Neural cell (in vitro differentiated cells): ENCODE results near the gene GNA12. TPM values are rescaled to one million over a fixed set of nuclear protein-coding genes. Genes with fewer than 3 reads are reported as not detected.

Source experiments
- H2AFZ ChIP-seq: fragments of 200-600, 300-800 bp; sonication (generic), shearing (Covaris generic); 2 replicates; pipeline ENCODE4 v1.6.0; 2014; ENCODE audit warnings: low read depth, mild to moderate bottlenecking, antibody characterized with exemption, low read length, moderate library complexity
- H3F3A ChIP-seq: fragments of 200-600 bp; shearing (Covaris generic); 2 replicates; pipeline ENCODE4 v1.6.1; 2016; ENCODE audit warnings: mild to moderate bottlenecking, moderate library complexity, mixed read lengths, antibody characterized with exemption, low read length; ENCODE audit not compliant: insufficient read depth, poor library complexity, severe bottlenecking
- H3K27ac ChIP-seq: fragments of 200-600, 300-800 bp; sonication (generic), shearing (Covaris generic); 2 replicates; pipeline ENCODE4 v1.5.1; 2014; ENCODE audit warnings: mild to moderate bottlenecking, low read length, moderate library complexity
- H3K27me3 ChIP-seq: fragments of 300-800, 200-600 bp; sonication (generic), shearing (Covaris generic); 2 replicates; pipeline ENCODE4 v1.6.0; 2014; ENCODE audit warnings: mild to moderate bottlenecking, low read depth, low read length, moderate library complexity; ENCODE audit not compliant: insufficient read depth
- H3K36me3 ChIP-seq: fragments of 300-800, 200-600 bp; sonication (generic), shearing (Covaris generic); 2 replicates; pipeline ENCODE4 v1.5.1; 2014; ENCODE audit warnings: mild to moderate bottlenecking, antibody characterized with exemption, low read length, moderate library complexity; ENCODE audit not compliant: insufficient read depth
- H3K4me2 ChIP-seq: fragments of 300-800, 200-600 bp; sonication (generic), shearing (Covaris generic); 2 replicates; pipeline ENCODE4 v1.6.0; 2014; ENCODE audit warnings: mild to moderate bottlenecking, low read length
- H3K4me3 ChIP-seq: fragments of 300-800, 200-600 bp; sonication (generic), shearing (Covaris generic); 2 replicates; pipeline ENCODE4 v1.5.1; 2014; ENCODE audit warnings: mild to moderate bottlenecking, low read length, moderate library complexity
- H3K79me2 ChIP-seq: fragments of 200-600 bp; shearing (Covaris generic); replicated peaks from 2 replicates; pipeline ENCODE4 v1.6.0; 2014; ENCODE audit warnings: mild to moderate bottlenecking, low read length, moderate library complexity; ENCODE audit not compliant: insufficient read depth
- H3K9ac ChIP-seq: fragments of 300-800, 200-600 bp; sonication (generic), shearing (Covaris generic); 2 replicates; pipeline ENCODE4 v1.6.1; 2016; ENCODE audit warnings: mild to moderate bottlenecking, low read length, mixed read lengths
- H3K9me2 ChIP-seq: fragments of 200-600 bp; shearing (Covaris generic); 2 replicates; pipeline ENCODE4 v1.6.1; 2016; ENCODE audit warnings: mild to moderate bottlenecking, low read length, mixed read lengths; ENCODE audit not compliant: insufficient read depth
- H3K9me3 ChIP-seq: fragments of 200-600, 300-800 bp; sonication (generic), shearing (Covaris generic); 2 replicates; pipeline ENCODE4 v1.6.1; 2016; ENCODE audit warnings: mild to moderate bottlenecking, mixed run types, low read length, moderate library complexity, mixed read lengths
- H4K20me1 ChIP-seq: fragments of 200-600 bp; shearing (Covaris generic); 2 replicates; pipeline ENCODE4 v1.6.1; 2016; ENCODE audit warnings: mild to moderate bottlenecking, mixed run types; ENCODE audit not compliant: insufficient read depth
- CTCF ChIP-seq: fragments of 450-650 bp; IDR thresholded peaks from 2 replicates; pipeline ENCODE4 v1.5.1; 2014; ENCODE audit warnings: antibody characterized with exemption, mild to moderate bottlenecking, moderate library complexity; ENCODE audit not compliant: poor library complexity, severe bottlenecking
- EP300 ChIP-seq: fragments of 450-650 bp; conservative IDR thresholded peaks from 2 replicates; pipeline ENCODE4 v1.6.1; 2014; ENCODE audit warnings: antibody characterized with exemption, mild to moderate bottlenecking, moderate library complexity; ENCODE audit not compliant: poor library complexity, severe bottlenecking
- EZH2 ChIP-seq: fragments of 200-600, 300-800 bp; shearing (Covaris generic), sonication (generic); IDR thresholded peaks from 2 replicates; pipeline ENCODE4 v1.6.1; 2014; ENCODE audit warnings: antibody characterized with exemption, low read length, borderline replicate concordance, mild to moderate bottlenecking; ENCODE audit not compliant: insufficient read depth, poor library complexity, severe bottlenecking
- MXI1 ChIP-seq: fragments of 450-650 bp; conservative IDR thresholded peaks from 2 replicates; pipeline ENCODE4 v1.6.1; 2014; ENCODE audit warnings: antibody characterized with exemption, mild to moderate bottlenecking; ENCODE audit not compliant: poor library complexity, severe bottlenecking
- POLR2AphosphoS5 ChIP-seq: IDR thresholded peaks from 2 replicates; pipeline ENCODE4 v1.6.1; 2012
- RAD21 ChIP-seq: fragments of 450-650 bp; conservative IDR thresholded peaks from 2 replicates; pipeline ENCODE4 v1.6.1; 2014; ENCODE audit warnings: antibody characterized with exemption, mild to moderate bottlenecking, moderate library complexity
- REST ChIP-seq: IDR thresholded peaks from 2 replicates; pipeline ENCODE4 v1.6.1; 2012; ENCODE audit warnings: borderline replicate concordance
- SMC3 ChIP-seq: fragments of 450-650 bp; conservative IDR thresholded peaks from 2 replicates; pipeline ENCODE4 v1.6.1; 2014; ENCODE audit warnings: antibody characterized with exemption, mild to moderate bottlenecking, moderate library complexity; ENCODE audit not compliant: poor library complexity
- TAF1 ChIP-seq: IDR thresholded peaks from 2 replicates; pipeline ENCODE4 v1.6.1; 2012; ENCODE audit warnings: low read depth
- polyA plus RNA-seq: library from polyadenylated mRNA; depleted of rRNA; stranded (reverse); fragments of >200 nt; gene quantifications from 2 replicates; pipeline ENCODE4 v1.2.3, GENCODE V29; 2014

The GNA12 gene
- polyA plus RNA-seq, 1 donor from 2014 or later = 15.5 TPM

GRCh38 chr7:2763597-2763996, 80.5 kb downstream of the GNA12 start:
- Histone ChIP-seq H3K9me2 (no peaks in the 10 kb centered on the region), H3F3A (no peaks in the 10 kb centered on the region), H3K4me2 (no peak overlapping the region), H3K36me3 (no peaks in the 10 kb centered on the region), H2AFZ (no peak overlapping the region), H3K4me3 (no peak overlapping the region), H3K79me2 (no peaks in the 10 kb centered on the region), H3K27ac (no peak overlapping the region), H3K27me3 (no peaks in the 10 kb centered on the region), H4K20me1 (no peaks in the 10 kb centered on the region), H3K9ac (no peak overlapping the region), H3K9me3 (no peaks in the 10 kb centered on the region)
- TF ChIP-seq POLR2AphosphoS5 (no peak), SMC3 (no peak), RAD21 (no peak), REST (no peak), TAF1 (no peak), CTCF (no peak), EZH2 (no peak), EP300 (no peak), MXI1 (no peak)

- no peak overlapping the region for H3K27ac ChIP-seq
- no peaks in the 10 kb centered on the region for H3K27me3 ChIP-seq
- no peak overlapping the region for H2AFZ ChIP-seq
- no peak overlapping the region for H3K9ac ChIP-seq
- no peaks in the 10 kb centered on the region for H4K20me1 ChIP-seq
- no peaks in the 10 kb centered on the region for H3F3A ChIP-seq
- TF ChIP-seq MXI1 (no peak), SMC3 (no peak), CTCF (no peak), POLR2AphosphoS5 (no peak), REST (no peak), RAD21 (no peak), TAF1 (no peak), EP300 (no peak), EZH2 (no peak)
- H3K4me2 ChIP-seq = no peak overlapping the region
- H3K9me2 ChIP-seq = no peaks in the 10 kb centered on the region
- H3K9me3 ChIP-seq = no peaks in the 10 kb centered on the region
- H3K4me3 ChIP-seq = no peak overlapping the region
- H3K79me2 ChIP-seq = no peaks in the 10 kb centered on the region
- H3K36me3 ChIP-seq = no peaks in the 10 kb centered on the region
Observed at GRCh38 chr7:2761801-2762497, 82.2 kb downstream of the GNA12 start.
